SK-N-SH (cell line): ENCODE results near the gene BRINP1. TPM values are rescaled to one million over a fixed set of nuclear protein-coding genes. Genes with fewer than 3 reads are reported as not detected.

Experiments
- CTCF ChIA-PET: fragments of 300-600, 350-600 bp; formaldehyde crosslinking; extraction: SDS; loops from one replicate; lab custom pipeline; 2021; lab: Yijun Ruan, JAX
- POLR2A ChIA-PET: fragments of 350-600 bp; sonication (Branson Sonifier 250); formaldehyde crosslinking; extraction: SDS; loops from one replicate; lab custom pipeline; 2020; ENCODE audit warnings: antibody characterized with exemption, inconsistent platforms; lab: Yijun Ruan, JAX
- DNase-seq: peaks from one replicate; pipeline ENCODE4 v3.0.0; 2012
- H2AFZ ChIP-seq: fragments of 200-600 bp; sonication (generic); 2 replicates; pipeline ENCODE4 v1.8.1; 2016; ENCODE audit warnings: antibody characterized with exemption, mild to moderate bottlenecking, low read depth
- H3F3A ChIP-seq: fragments of 200-600 bp; sonication (generic); replicated peaks from 2 replicates; pipeline ENCODE3; 2016; ENCODE audit warnings: antibody characterized with exemption, mild to moderate bottlenecking; ENCODE audit not compliant: insufficient read depth
- H3K27ac ChIP-seq, 2 experiments: fragments of 200-500 bp in 1 of 2; fragments of 200-600 bp in 1 of 2; sonication (Bioruptor generic) in 1 of 2; sonication (generic), shearing (Covaris generic) in 1 of 2; 2 replicates each; pipeline versions ENCODE4 v1.5.1 to v1.6.1; 2014 to 2016; ENCODE audit warnings: low read depth in 2 of 2, inconsistent platforms in 1 of 2, low read length in 1 of 2, mild to moderate bottlenecking in 1 of 2, mixed read lengths in 1 of 2
- H3K27me3 ChIP-seq: fragments of 200-600 bp; sonication (generic), shearing (Covaris generic); 2 replicates; pipeline ENCODE4 v1.6.1; 2016; ENCODE audit warnings: mixed run types; ENCODE audit not compliant: insufficient read depth
- H3K36me3 ChIP-seq, 2 experiments: fragments of 200-500 bp in 1 of 2; fragments of 200-600 bp in 1 of 2; sonication (Bioruptor generic) in 1 of 2; sonication (generic) in 1 of 2; replicated peaks in 1 of 2; 2 replicates each; pipeline versions ENCODE3 to v1.5.1; 2014 to 2016; ENCODE audit warnings: low read length in 1 of 2, mild to moderate bottlenecking in 1 of 2; ENCODE audit not compliant: insufficient read depth in 2 of 2, control insufficient read depth in 1 of 2
- H3K4me1 ChIP-seq, 2 experiments: fragments of 200-500 bp in 1 of 2; fragments of 200-600 bp in 1 of 2; sonication (Bioruptor generic) in 1 of 2; sonication (generic), shearing (Covaris generic) in 1 of 2; 2 replicates each; pipeline versions ENCODE4 v1.5.1 to v1.6.1; 2014 to 2016; ENCODE audit warnings: low read depth in 1 of 2, low read length in 1 of 2, mixed run types in 1 of 2; ENCODE audit not compliant: insufficient read depth in 2 of 2, control insufficient read depth in 1 of 2
- H3K4me2 ChIP-seq: fragments of 200-600 bp; sonication (generic), shearing (Covaris generic); 2 replicates; pipeline ENCODE4 v1.6.1; 2017; ENCODE audit warnings: mixed run types
- H3K4me3 ChIP-seq, 2 experiments: fragments of 200-500 bp in 1 of 2; fragments of 200-600 bp in 1 of 2; sonication (Bioruptor generic) in 1 of 2; sonication (generic), shearing (Covaris generic) in 1 of 2; 2 replicates each; pipeline versions ENCODE4 v1.5.1 to v1.8.1; 2014 to 2016; ENCODE audit warnings: low read depth in 2 of 2, inconsistent platforms in 1 of 2, low read length in 1 of 2, mild to moderate bottlenecking in 1 of 2, mixed read lengths in 1 of 2, moderate library complexity in 1 of 2
- H3K79me2 ChIP-seq: fragments of 200-600 bp; sonication (generic); 2 replicates; pipeline ENCODE4 v1.8.1; 2017; ENCODE audit warnings: mild to moderate bottlenecking; ENCODE audit not compliant: insufficient read depth
- H3K9ac ChIP-seq: fragments of 200-600 bp; sonication (generic); 2 replicates; pipeline ENCODE4 v1.6.1; 2017; ENCODE audit warnings: mixed run types
- H3K9me2 ChIP-seq: fragments of 200-600 bp; sonication (generic); 2 replicates; pipeline ENCODE4 v1.6.1; 2017; ENCODE audit warnings: mixed run types
- H3K9me3 ChIP-seq: fragments of 200-600 bp; sonication (generic); 2 replicates; pipeline ENCODE4 v1.6.1; 2017; ENCODE audit warnings: mixed run types, mild to moderate bottlenecking, moderate library complexity
- H4K20me1 ChIP-seq: fragments of 200-600 bp; sonication (generic); 2 replicates; pipeline ENCODE4 v1.6.1; 2017; ENCODE audit warnings: mild to moderate bottlenecking, mixed run types; ENCODE audit not compliant: insufficient read depth
- CHD2 ChIP-seq: fragments of 150-350 bp; IDR thresholded peaks from 2 replicates; pipeline ENCODE4 v1.6.1; 2018; ENCODE audit warnings: low read length; ENCODE audit not compliant: partially characterized antibody
- CTCF ChIP-seq: fragments of 200-600 bp; sonication (generic); IDR thresholded peaks from 2 replicates; pipeline ENCODE4 v1.6.1; 2017; ENCODE audit warnings: antibody characterized with exemption, mild to moderate bottlenecking, moderate library complexity
- ELF1 ChIP-seq: IDR thresholded peaks from 2 replicates; pipeline ENCODE4 v1.4.0; 2012
- EP300 ChIP-seq, 2 experiments: IDR thresholded peaks; 2 replicates each; pipeline versions ENCODE4 v1.4.0 to v1.6.1; 2012; ENCODE audit warnings: borderline replicate concordance in 1 of 2, low read depth in 1 of 2, low read length in 1 of 2
- FOSL2 ChIP-seq: IDR thresholded peaks from 2 replicates; pipeline ENCODE4 v1.4.0; 2012; ENCODE audit warnings: low read depth, mild to moderate bottlenecking, moderate library complexity, borderline replicate concordance
- GABPA ChIP-seq: IDR thresholded peaks from 2 replicates; pipeline ENCODE4 v1.4.0; 2012; ENCODE audit warnings: low read depth, mild to moderate bottlenecking
- IRF3 ChIP-seq: fragments of 150-350 bp; IDR thresholded peaks from 2 replicates; pipeline ENCODE4 v1.6.1; 2016; ENCODE audit warnings: mild to moderate bottlenecking, low read depth, low read length
- MAX ChIP-seq: IDR thresholded peaks from 2 replicates; pipeline ENCODE4 v1.4.0; 2012; ENCODE audit warnings: low read depth
- MEF2A ChIP-seq: IDR thresholded peaks from 2 replicates; pipeline ENCODE4 v1.4.0; 2012; ENCODE audit warnings: low read depth, borderline replicate concordance
- MXI1 ChIP-seq: IDR thresholded peaks from 2 replicates; pipeline ENCODE4 v1.6.1; 2012; ENCODE audit warnings: mild to moderate bottlenecking, low read depth, low read length, improper control_type of control experiment
- PBX3 ChIP-seq: IDR thresholded peaks from 2 replicates; pipeline ENCODE4; 2012
- POLR2AphosphoS5 ChIP-seq: IDR thresholded peaks from 2 replicates; pipeline ENCODE4 v1.6.1; 2012; ENCODE audit warnings: low read depth, low read length
- RAD21 ChIP-seq: IDR thresholded peaks from 2 replicates; pipeline ENCODE4 v1.6.1; 2012; ENCODE audit warnings: mild to moderate bottlenecking, low read length
- RFX5 ChIP-seq: IDR thresholded peaks from 2 replicates; pipeline ENCODE4 v1.6.1; 2012; ENCODE audit warnings: mild to moderate bottlenecking, improper control_type of control experiment, low read length
- RXRA ChIP-seq: IDR thresholded peaks from 2 replicates; pipeline ENCODE4 v1.4.0; 2012; ENCODE audit warnings: low read depth, mild to moderate bottlenecking, borderline replicate concordance
- SIN3A ChIP-seq: IDR thresholded peaks from 2 replicates; pipeline ENCODE4 v1.6.1; 2012; ENCODE audit warnings: low read depth, mild to moderate bottlenecking, low read length, moderate library complexity, borderline replicate concordance
- SMC3 ChIP-seq: IDR thresholded peaks from 2 replicates; pipeline ENCODE4 v1.6.1; 2012; ENCODE audit warnings: low read depth, low read length, improper control_type of control experiment
- USF1 ChIP-seq: IDR thresholded peaks from 2 replicates; pipeline ENCODE4 v1.4.0; 2012; ENCODE audit warnings: low read depth, borderline replicate concordance
- USF2 ChIP-seq: fragments of 150-350 bp; IDR thresholded peaks from 2 replicates; pipeline ENCODE4 v1.6.1; 2017; ENCODE audit warnings: antibody characterized with exemption, low read length, low read depth, borderline replicate concordance
- YY1 ChIP-seq: IDR thresholded peaks from 2 replicates; pipeline ENCODE4 v1.4.0; 2012; ENCODE audit warnings: low read depth, mild to moderate bottlenecking
- WGBS: methylation state at CpG from one replicate; pipeline ENCODE4 v1.1.6; 2017; ENCODE audit warnings: low lambda C conversion rate; 5-methylcytosine and 5-hydroxymethylcytosine counted together
- polyA plus RNA-seq, 3 experiments: library from polyadenylated mRNA; depleted of rRNA; stranded (reverse); fragments of >200 nt; gene quantifications; 2 replicates each; pipeline ENCODE4 v1.2.3, GENCODE V29; 2012

BRINP1 gene
- polyA plus RNA-seq, 1 of the 3 experiments (the other 2 are of a cell fraction) = 0.41 TPM

GRCh38 chr9:119227422-119227821 is 141.8 kb downstream of the BRINP1 start:
- CTCF ChIA-PET = interaction anchor here (0.6 kb wide), 1 partner anchor 248 kb away, joined by 3 read pairs; no protein-coding TSS in a partner anchor
- WGBS = 21% methylated on average over 3 of the region's 3 CpGs

More at GRCh38 chr9:119227422-119227821, 141.8 kb downstream of the BRINP1 start:
- no peaks in the 10 kb centered on the region for H3K4me1 ChIP-seq
- DNase-seq = no peak
- H4K20me1 ChIP-seq = no peaks in the 10 kb centered on the region
- no peak for TF ChIP-seq POLR2AphosphoS5
- no peak for TF ChIP-seq GABPA
- TF ChIP-seq USF2 = no peak
- no peak for TF ChIP-seq MAX
- TF ChIP-seq RXRA = no peak
- no peak for TF ChIP-seq SIN3A
- no peak for TF ChIP-seq USF1
- no peak for TF ChIP-seq IRF3
- no peak for TF ChIP-seq MXI1
- TF ChIP-seq RAD21 = no peak
- no peak for TF ChIP-seq CTCF
- no peak for TF ChIP-seq EP300 (IDR thresholded peaks at IDR 0.05; ENCODE audit: borderline replicate concordance in 1 of 2, low read depth in 1 of 2, low read length in 1 of 2)
- no peak for TF ChIP-seq RFX5
- no peak for TF ChIP-seq CHD2
- no peak for TF ChIP-seq YY1
- TF ChIP-seq FOSL2 = no peak
- no peak for TF ChIP-seq ELF1
- no peak for TF ChIP-seq PBX3
- no peak for TF ChIP-seq MEF2A
- no peak for TF ChIP-seq SMC3
- TF ChIP-seq, all 33 proteins: peak for 0
- Histone ChIP-seq H3K79me2 (no peaks in the 10 kb centered on the region), H3F3A (no peaks in the 10 kb centered on the region), H3K4me2 (no peak overlapping the region), H3K27me3 (no peaks in the 10 kb centered on the region), H3K36me3 (no peaks in the 10 kb centered on the region), H3K9me2 (no peaks in the 10 kb centered on the region), H2AFZ (no peak overlapping the region), H3K4me3 (no peak overlapping the region), H3K27ac (no peak overlapping the region), H3K9ac (no peak overlapping the region), H3K9me3 (no peaks in the 10 kb centered on the region)
- POLR2A ChIA-PET = no interaction called here
